Activated CD8-positive, alpha-beta memory T cell treated with anti-CD3 and anti-CD28 coated beads, Interleukin-2, amount 50 U/mL, for 24 hours (primary cell): ENCODE measurements around the gene NRCAM.

Source experiments
- DNase-seq: peaks from one replicate; pipeline ENCODE4 v3.0.0-alpha.2; 2020; ENCODE audit errors: extremely low read depth

Gene NRCAM

DNA sequence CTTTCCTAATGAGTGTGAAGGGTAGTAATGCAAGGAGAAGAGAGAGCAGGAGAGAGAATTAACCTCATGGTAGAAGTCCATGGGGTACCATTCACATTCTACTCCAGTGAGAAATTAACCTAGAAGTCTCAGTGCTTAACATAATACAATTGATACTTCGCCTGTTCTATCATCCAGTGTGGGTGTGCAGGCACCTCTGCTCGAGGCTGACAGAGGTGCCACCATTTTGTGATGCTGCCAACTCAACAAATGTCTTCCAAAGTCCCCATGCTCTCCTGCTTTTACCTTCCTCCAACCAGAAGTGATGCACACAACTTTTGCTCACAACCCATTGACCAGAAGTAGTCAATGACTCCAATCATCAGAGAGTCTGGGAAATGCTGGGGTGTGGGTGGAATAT lies 207.8 kb downstream of the NRCAM start:
- DNase-seq: no peak

GRCh38 chr7:108247614-108248013 lies 208.6 kb downstream of the NRCAM start:
- DNase-seq: no peak

DNA sequence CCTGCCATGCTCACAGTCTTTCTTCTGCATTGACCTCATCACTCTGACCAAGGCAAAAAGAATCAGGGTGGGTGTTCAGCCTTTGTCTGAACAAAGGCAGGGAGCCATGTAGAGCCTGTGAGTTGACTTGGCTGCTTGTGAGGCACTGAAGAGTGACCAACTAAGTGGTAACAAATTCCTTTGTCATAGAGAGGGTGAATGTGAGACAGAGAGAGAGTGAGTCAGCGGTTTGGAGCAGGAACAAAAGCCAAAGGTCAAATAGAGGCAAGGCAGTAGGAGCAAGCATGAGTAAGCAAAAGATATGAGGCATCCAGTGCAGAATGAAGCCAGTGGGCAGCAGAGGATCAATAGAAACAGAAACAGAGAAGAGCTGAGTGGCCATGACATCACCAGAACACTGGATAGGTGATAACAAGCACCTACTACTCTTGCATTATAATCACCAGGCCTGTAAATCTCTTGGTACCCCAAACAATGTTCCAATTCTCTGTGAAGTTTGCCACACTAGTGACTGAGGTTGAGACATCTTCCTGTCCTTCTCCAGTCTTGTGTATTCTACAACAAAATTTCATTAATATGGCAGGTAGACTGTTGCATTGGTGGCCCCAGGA lies 209.9 kb downstream of the NRCAM start:
- DNase-seq: no peak

DNA sequence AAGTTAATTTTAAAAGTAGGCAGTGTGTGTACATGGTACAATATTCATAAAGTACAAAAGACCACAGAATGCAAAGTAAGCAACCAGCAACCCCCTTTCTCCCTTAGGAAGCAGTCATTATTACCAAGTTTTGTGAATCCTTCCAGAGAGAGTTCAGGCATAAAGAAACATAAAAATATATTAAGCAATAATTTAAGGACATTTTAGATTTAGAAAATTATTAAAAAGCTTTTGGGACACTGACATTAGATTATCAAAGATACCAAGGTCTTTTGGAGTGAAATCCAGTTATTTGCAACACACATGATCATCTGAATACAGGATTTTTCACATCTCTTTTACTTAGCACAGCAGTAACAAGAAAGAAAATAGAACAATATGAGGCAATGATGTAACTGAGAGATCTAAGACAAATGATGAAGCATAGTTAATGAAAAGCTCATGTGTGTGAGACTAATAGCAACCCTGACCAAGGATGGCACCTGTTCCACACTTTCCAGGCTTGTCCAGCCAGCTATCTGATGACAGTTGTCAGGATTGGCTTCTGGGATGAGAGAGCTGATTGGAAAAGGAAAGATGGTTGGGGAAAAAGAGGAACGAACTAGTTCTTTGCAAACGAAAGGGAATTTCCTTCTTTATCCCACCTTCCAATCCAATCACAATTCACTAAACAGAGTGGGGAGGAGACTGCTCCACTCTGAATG lies 210.6 kb downstream of the NRCAM start:
- DNase-seq: no peak

DNA sequence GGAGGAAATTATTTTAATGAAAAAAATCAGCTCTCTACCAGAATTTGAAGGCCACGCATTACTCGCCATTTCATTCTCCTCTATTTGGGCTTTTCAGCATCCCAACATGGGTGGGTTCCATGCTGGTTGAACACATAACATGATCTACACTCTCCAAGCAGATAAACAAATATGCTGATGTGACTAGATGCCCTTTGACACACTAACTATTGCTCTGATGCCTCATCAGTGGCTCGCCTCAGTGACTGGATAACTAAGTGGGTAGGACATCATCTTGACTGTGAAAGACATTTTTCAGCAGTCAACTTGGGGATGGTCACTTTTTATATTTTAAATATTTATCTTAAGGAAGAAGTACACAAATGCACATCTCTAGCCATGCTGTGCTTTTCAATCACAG lies 212.1 kb downstream of the NRCAM start:
- DNase-seq: no peak

- no peak for DNase-seq
Observed at GRCh38 chr7:108239501-108240225, 216.6 kb downstream of the NRCAM start.

DNA sequence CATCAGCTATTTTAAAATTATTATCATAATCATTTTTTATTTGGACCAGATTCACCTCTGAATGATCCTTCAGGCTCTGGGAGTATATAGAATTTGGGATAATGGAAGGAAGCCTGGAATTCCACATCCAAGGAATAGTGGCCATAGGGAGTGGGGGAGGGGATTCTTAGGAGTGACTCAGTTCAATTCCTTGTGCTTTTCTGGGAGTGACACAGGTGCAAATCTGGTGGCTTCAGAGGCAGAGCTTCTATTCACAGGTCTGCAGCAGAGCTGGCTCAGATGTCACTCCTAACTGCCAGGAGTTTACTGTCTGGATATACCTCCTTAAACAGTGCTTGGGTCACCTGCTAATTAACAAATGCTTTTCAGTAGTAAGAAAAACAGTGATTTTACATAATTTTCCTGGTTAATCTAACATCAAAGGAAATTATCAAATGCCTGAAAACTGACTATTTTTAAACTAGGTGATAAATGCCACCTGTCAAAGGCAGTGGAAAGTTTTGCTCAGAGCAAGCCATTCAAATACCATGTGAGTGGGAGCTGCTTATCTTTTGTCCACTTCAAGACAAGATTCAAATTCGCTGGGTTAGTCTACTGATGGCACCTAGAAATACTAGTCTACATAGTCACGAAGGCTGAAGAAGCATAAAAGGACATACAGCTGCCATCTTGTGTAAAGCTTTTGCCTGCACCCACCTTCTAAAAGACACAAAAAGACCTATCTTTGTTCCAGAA lies 219.4 kb downstream of the NRCAM start:
- no peak for DNase-seq

DNA sequence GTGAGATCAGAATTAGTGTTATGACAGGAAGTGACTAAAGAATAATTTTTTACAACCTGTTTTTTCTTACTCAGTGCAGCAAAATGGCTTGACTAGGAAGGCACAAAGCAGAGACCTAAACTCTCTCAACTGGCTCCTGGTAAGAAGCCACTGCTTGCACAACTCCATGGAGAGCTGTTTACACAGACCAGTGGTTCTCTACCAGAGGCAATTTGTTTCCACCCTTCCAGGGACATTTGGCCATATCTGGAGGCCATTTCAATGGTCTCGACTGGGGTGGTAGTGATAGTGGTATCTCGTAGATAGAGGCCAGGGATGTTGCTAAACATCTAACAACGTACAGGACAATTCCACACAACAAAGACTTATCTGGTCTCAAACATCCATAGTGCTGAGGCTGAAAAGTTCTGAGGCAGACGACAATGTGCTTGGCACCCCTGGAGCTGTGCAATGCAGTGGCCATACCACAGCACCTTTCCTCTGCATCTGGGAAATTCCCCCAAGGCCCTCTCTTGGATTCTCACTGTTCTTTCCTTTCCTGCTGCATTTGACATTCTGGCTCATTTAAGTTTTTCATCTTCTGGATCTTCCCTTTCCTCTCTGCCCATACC lies 220.7 kb downstream of the NRCAM start:
- DNase-seq: no peak

DNA sequence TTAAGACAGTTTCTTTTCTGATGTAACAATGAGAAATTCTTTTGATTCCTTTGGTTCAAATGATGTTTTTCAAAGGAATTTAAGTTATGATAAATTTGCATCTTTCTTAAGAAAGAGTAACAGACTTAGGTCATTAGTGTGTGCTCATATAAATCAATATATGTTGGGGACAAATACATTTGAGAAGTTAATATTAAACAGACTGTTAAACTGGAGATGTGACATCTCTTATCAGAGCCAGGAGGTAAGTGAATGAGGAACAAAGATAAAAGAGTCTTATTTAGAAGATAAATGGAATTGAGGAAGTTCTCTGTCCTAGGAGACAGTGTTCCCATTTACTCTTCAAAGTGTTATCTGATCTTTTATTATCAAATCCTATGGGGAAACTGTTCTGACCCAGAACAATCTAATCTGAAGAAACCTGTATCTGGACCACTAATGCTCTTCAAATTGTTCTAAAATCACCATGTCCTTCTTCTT lies 221.2 kb downstream of the NRCAM start:
- no peak for DNase-seq

DNA sequence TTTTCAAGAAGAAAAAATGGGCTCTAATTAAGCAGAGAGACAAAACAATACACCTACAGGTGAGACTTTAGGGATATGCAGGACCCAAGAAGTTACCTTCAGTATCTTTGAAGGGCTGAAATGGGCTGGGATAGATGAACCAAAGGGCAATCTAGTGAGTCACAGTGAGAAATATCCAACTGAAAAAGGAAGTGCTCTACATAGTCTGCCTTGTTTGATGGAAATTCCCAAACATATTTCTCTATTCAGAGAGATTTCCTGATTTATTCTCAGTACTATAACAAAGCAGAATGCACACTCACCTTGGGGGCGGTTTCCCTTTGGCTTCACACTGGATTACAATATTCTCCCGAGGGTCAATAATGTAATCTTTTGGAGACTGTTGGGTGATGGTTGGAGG lies 222.0 kb downstream of the NRCAM start:
- no peak for DNase-seq

DNA sequence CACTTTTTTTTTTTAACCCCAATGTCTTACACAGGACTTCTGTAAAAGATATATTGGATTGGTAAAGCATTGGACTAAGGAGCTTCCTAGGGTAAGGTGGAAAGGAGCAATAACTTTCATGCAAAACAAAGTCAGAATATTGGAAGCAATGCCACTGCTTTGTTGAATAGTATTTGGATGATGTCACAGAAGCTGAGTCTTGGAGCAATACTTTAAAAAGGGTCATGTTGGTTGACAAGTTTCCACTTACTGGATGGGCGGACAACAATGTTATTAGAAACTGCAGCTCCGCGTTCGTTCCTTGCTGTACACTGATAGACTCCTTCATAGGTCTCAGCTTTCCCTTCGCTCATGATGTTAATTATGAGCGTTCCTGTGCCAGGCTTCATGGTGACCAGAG lies 224.2 kb downstream of the NRCAM start:
- DNase-seq: no peak

DNA sequence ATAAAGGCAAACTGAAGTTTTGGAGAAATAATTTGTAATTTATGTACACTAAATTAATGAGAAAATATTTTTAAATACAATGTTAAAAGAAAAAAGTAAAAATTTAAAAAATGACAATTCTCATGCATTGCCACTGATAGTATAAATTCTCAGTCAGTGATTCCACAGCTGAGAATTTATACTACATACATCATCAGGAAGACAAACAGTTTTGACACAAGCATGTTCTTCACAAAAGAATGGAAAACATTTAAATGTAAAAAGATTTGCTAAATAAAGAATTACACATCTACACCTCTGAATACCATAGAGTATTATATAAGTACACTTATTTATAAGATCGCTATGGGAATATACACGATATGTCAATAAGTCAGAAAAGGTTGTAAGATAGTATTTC lies 225.0 kb downstream of the NRCAM start:
- no peak for DNase-seq

GRCh38 chr7:108227366-108227765 lies 228.9 kb downstream of the NRCAM start:
- DNase-seq: no peak

DNA sequence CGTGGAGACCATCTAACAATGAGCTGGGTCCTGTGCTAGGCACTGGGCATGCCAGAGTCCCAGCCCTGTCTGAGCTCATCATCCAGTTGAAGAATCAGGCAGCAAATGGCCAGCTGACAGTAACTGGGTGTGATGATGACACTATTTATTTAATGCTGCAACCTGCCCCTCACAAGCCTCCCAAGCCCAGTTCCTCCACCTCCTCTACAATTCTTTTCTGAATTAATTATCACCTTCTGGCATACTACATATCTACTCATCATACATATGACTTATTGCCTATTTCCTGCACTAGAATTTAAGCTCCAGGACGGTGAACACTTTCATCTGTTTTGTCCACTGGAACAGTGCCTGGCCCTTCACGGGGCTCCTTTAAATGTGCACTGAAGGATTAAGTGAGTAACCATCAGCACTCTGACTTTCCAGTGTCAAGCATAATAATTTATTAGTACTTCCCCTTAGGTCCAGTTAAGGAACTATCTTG lies 229.4 kb downstream of the NRCAM start:
- DNase-seq: no peak

- no peak for DNase-seq
Observed at GRCh38 chr7:108225531-108226181, 230.6 kb downstream of the NRCAM start.

DNA sequence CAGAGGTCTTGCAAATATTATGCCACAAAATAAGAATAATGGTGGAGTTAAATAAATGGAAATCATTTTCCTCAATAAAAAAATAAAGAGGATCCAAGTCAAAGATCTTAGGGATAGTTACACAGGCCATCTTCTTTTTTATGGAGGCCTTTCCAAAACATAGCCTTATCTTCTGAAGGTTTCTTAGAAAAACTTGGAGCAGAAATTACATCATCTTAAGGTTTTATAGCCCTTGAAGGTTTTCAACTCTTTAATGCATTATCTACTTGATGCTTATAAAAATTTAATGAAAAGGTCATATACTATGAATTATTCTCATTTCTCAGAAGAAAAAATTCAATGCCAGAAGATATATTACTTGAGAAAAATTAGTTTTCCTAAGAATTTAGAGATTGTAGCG lies 231.8 kb downstream of the NRCAM start:
- no peak for DNase-seq

- no peak for DNase-seq
Observed at GRCh38 chr7:108222236-108222892, 233.9 kb downstream of the NRCAM start.

DNA sequence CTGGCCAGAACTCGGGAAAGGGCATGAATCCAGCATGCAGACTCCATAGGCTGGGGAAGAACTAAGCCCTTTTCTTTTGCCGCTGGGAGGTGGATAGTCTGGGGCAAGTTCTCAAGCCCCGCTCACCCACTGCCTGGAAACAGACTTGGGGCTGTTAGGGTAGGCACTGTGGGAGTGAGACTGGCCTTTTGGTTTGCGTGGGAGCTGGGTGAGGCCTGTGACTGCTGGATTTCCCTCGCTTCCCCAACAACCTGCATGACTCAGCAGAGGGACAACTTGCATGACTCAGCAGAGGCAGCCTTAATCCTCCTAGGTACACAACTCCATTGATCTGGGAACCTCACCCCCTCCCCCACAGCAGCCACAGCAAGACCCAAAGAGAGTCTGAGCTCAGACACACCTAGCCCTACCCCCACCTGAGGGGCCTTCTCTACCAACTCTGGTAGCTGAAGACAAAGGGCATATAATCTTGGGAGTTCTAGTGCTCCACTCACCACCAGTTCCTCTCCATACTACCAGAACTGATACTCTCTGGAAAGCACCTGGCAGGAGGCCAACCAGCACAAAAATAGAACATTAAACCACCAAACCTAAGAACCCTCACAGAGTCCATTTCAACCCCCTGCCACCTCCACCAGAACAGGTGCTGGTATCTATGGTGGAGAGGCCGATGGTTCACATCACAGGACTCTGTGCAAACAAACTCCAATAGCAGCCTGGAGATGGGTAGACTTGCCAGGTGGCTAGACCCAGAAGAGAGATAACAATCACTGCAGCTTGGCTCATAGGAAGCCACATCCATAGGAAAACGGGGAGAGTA lies 244.6 kb downstream of the NRCAM start:
- DNase-seq: no peak

DNA sequence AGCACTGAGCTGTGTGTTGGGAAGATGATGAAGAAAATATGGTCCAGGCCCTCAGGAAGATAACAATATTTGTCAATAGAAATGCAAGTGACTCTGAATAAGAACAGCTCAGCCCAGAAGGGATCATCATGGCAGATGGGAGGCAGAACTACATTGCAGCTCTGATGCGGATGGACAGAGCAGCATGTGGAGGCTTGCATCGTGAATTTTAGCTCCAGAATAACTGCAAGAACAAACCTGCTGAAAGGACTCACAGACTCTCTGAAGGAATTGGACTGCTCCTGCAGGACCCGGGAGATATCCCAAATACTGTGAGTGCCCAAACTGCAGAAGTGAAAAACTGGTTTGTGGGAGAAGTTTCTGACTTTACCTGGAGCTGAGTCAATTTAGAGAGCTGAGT lies 245.4 kb downstream of the NRCAM start:
- DNase-seq: no peak

- DNase-seq: no peak
Observed at GRCh38 chr7:108205311-108205710, 250.9 kb downstream of the NRCAM start.
